ENCODE results near the gene MAPK4.

GRCh38 chr18:50659091-50660003 is 99.5 kb downstream of the MAPK4 start:
- TF ChIP-seq CTCF (IDR thresholded peaks at IDR 0.05) (no peak), POLR2A (IDR thresholded peaks at IDR 0.05) (no peak), POLR2AphosphoS5 (IDR thresholded peaks at IDR 0.05) (no peak)

Data from breast epithelium (tissue), 3 donors.